Airway epithelial cell (primary cell): ENCODE data around the gene KATNAL2. TPM values are rescaled to one million over a fixed set of nuclear protein-coding genes. Genes with fewer than 3 reads are reported as not detected.

Experiments
- total RNA-seq: library from RNA; depleted of rRNA; stranded (reverse); fragments of >200 nt; gene quantifications from 2 replicates; pipeline ENCODE4 v1.2.3, GENCODE V29; 2015

The KATNAL2 gene
- 1.3 TPM in 2 replicates for total RNA-seq

GRCh38 chr18:46917108-46917802 lies at the start of gene KATNAL2, which contains the start of gene PIAS2:
Gene KATNAL2 (plus strand): TSS chr18:46917602. CDS start chr18:46946873, 29,271 bp downstream.
Gene PIAS2 (minus strand): TSS chr18:46917507. CDS start chr18:46917345, 162 bp downstream.

GRCh38 chr18:47035156-47035671 lies 117.8 kb downstream of the KATNAL2 start, which contains the start of gene ELOA2:
Gene ELOA2 (minus strand): TSS chr18:47035621. CDS start chr18:47035264, 357 bp downstream.

GRCh38 chr18:47150029-47150823 lies 232.8 kb downstream of the KATNAL2 start, which contains the start of gene HDHD2:
Gene HDHD2 (minus strand): TSS chr18:47150500. CDS start chr18:47136439, 14,061 bp downstream.

Other genes starting within 250 kb of the KATNAL2 start
- gene ST8SIA5, start 160.5 kb upstream of the KATNAL2 start, total RNA-seq = not detected in 2 replicates
- gene PIAS2, start 95 bp upstream of the KATNAL2 start, total RNA-seq = 8.9 and 9.4 TPM in 2 replicates
- gene ELOA2, start 118.0 kb downstream of the KATNAL2 start, total RNA-seq = not detected in 2 replicates
- gene HDHD2, start 232.9 kb downstream of the KATNAL2 start, total RNA-seq = 16.9 and 22.4 TPM in 2 replicates